Stimulated activated CD8-positive, alpha-beta memory T cell treated with anti-CD3 and anti-CD28 coated beads, Interleukin-7, amount 100 ng/mL, for 4 hours (primary cell): ENCODE data around the gene PDE2A.

ENCODE experiments used
- DNase-seq, 2 donors: peaks; one replicate each; pipeline ENCODE4 v3.0.0-alpha.2; 2020; ENCODE audit warnings: low read depth in 2 of 2

The PDE2A gene

DNA sequence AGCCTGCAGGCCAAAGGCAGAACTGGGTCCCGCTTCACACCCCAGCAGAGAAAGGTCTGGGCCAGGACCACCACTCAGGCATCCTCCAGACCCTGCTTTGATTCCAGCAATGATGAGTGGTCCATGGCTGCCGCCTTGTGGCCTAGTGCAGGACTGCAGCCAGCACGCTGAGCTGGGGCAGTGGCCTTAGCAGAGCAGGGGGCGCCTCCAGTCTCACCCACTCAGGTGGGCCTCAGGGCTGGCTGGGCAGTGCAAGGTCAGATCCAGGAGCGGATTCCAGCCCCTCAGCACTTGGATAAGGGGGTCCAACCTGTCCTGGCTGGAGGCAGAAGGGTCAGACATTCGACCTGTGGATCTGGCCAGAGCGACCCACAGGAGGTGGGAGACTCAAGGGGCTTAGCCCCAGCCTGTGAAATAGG is 9.6 kb upstream of the PDE2A start:
- peak; percentile 31 to 41 for DNase-seq

DNA sequence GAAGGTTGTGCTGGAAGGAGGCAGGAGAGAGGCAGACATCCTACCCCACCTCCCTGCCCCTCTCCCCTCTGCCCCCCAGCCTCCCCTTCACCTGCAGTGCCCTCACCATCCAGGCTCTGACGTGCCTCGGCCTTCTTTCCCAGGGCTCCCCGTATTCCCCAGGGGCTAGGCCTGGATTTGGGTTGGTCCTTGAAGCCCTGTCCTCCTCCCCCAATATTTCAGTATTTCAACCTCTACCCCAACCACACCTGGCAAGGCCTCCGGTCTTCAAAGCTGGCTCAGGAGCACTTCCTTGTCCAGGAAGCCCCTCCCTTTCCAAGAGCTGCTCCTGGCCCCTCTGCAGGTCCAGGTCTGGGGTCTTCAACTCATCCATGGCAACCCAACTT is 8.6 kb upstream of the PDE2A start:
- no peak for DNase-seq

DNA sequence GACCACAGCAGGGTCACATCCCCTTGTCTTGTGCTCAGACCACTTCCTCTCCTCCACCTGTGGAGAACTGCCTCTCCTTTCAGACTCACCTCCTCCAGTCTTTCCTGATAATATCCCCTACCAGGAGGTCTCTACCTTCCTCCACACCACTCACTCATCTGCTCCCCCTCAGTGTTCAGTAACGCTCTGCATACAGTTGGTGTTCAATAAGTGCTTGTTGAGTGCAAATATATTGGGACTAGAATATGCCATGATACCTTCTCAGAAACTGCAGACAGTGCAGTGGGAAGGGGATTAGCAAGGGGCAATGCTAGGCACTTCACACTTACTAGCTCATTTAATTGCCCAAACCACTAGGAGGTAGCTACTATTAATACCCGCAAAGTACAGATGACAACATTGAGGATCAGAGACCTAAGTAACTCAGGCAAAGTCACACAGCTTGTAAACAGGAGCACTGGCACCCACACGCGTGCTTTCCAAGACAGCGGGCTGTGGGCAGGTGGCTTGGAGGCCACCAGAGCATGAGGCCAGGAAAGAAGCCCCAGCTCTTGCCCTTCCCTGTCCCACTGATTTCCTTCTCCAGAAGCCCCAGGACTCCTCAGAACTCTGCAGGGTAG is 8.1 kb upstream of the PDE2A start:
- no peak for DNase-seq

DNA sequence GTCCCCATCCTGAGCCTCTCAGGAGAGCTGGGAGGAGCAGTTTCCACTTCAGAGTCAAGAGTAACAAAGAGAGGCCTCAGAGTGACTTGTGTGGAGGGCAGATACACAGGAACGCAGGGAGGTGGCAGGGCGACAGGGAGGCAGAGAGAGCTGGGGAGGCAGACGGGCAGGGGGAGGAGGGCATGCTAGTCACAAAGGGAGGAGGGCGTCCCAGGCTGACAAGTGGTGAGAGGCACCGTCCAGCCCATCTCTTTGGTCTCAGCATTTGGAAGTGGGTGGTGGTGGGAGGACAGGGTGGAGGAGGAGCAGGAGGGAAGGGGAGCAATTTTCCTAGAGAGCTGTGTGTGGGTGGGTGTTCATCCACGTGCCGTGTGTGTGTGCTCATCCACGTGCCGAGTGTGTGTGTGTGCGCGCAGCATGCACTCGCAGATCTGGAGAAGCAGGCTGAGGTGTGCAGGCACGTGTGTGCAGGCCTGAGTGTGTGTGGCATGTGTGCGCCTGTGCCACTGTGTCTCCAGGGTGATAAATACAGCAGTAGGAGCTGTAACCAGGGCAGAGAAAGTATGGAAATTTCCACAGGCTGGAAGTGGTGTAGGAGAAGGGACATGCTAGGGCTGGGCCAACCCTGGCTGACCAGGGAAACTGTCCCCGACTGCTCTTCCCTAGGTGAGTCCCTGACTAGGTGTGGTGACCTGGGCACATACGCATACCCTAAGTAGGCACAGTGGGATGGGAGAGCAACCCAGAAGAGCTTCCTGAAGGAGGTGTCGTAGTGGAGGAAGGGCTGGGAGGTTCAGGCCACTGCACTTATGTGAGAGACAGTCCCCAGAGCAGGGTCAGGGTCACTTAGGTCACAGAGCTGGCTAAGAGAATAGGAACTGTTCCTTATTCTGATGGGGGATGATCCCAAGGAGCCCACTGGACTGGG is 7.3 kb upstream of the PDE2A start:
- no peak for DNase-seq

DNA sequence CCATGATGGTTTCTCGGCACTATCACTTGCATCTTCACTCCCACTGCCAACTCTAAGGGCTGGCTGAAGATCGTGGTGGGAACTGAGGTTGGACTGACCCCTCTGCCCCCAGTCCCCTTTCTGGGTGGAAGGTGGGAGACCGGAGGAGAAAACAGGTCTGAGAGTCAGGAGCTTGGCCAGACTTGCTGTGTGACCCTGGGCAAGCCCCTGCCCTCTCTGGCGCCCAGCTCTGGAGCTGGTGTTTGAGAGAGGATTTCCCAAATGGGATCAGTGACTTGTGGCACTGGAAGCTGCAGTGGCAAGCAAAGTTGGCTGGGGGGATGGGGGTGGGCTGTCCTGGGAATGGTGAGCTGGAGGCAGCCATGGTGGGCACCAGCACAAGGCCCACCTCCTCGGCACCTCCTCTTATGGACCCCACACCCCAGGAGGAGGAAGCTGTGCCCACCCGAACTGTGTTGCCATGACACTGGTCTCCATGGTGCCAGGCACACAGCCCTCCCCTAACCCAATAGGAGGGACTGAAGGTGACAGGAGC is 6.5 kb upstream of the PDE2A start:
- DNase-seq: no peak

DNA sequence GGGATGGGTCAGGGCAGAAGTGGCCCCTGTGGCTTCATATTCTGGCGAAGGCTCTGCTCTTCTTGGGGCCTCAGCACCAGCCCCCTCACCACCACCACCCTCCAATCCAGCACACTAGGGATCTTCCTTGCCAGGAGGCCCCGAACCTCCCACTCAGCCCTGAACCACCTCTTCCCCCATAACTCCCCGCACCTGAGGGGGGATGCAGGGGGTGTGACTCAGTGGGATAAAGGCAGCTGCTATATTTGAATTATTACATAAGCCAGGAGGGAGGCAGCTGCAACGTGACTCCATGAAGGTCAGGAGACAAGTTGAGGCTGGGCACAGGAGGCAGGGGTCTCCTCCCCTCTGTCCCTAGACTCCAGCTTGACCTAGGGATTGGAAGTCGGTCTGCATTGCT is 5.6 kb upstream of the PDE2A start:
- DNase-seq: no peak

DNA sequence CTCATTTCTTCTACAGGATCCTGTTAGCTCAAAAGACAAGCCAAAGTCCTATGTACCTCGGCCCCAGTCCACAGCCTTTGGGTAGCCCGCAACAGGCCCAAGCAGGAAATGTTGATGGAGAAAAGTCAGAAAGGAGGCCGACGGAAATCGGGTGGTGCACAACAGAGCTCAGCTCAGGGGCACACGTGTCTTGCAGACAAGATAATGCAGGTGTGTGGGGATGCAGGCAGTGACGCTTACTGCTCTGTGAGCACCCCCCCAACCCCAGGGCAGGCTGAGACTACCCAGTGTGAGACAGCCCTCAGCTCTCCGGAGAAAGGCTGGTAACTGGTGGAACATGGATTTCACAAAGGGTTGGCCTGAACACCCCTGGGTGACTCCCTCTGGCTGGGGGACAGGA is 4.3 kb upstream of the PDE2A start:
- DNase-seq: no peak

DNA sequence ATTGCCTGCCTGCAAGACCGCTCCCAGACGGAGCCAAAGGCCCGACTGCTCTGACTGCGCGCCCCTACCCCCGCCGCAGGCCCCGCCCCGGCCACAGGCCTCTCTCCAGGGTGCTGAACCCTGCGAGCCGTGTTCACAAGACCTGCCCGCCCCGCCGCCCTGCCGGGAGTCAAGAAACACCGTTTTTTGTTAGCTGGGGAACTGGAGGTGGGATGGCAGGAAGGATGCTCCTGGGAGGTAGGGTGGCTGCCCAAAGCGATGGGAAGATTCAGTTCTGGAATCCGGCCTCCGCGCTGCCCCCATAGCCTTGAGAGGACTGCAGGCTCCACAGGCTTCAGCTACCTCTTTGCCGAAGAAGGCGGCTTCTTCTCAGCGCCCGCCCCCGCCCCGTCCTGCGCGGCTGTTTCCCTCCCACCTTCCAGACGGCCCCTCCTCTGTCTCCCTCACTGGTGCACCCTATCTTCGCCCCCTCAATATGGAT is 2.7 kb upstream of the PDE2A start:
- DNase-seq: peak in 1 of 2 donors; percentile 40

DNA sequence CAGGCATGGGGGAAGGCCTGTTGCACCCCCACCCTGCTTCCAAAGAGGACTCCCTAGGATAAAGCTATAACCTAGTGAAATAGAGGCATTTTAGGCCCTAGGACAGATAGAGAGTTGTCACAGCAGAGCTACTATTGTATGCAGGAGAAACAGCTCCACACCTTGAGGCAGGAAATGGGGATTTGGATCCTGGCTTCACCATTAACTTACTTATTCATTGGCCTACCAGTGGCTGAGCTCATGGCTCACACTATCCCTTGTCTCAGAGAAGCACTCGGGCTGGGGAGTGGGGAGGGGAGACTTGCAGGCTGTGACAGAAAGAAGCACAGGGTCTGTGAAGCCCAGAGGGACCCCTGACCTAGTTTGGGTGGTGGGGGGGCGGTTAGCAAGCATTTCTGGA is 999 bp upstream of the PDE2A start:
- no peak for DNase-seq

DNA sequence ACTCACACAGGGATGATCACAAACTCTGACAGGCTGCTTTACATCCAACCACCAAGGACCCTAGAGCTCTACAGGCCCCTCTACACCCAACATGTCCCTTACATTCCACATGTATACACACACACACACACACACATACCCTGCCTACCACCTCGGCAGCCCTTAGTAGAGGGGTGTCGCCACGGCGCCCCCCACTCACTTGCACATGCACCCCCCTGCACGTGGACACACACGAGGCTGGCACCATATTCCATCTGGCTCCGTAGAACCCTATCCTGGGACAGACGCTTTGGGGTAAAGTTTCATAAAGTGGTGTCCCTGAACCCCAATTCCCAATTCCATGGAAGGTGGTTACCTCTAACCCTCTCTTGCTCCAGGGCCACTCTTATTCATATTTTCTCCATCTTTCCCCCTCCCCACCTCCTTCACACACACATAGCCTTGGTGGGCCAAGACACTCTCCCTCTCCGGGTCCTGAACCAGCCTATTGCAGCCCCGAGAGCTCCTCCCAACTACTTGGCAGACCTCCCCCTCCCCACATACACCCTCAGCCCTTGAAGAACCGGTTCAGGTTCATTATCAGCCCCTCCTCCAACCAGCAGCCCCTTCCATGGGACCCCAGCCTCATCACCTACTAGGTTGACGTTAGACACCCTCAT is 809 bp downstream of the PDE2A start:
- DNase-seq: no peak

DNA sequence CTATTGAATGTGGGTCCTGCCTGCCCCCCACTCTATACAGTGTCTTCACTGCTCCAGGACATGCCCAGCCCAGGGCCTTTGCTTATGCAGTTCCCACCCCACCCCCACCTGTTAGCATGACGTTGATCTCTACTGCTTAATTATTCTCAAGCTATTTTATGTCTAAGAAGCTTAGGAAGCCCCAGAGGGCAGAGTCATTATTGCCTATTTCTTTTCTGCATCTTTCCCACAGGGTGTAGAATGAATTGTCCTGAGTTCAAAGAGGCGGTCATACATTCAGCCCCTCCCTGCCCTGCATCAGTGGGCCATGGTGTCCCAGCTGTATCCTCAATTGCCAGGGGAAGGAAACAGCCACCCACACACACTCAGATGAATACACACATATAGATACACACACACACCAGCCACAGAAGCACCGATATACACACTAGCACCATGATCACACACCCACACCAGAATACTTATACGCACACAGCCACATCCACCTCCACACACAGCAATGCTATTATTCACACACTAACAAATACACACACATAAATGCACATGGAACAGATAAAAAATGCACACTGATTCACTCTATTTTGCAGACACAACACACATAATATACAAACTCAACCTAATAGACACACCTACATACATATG is 1.5 kb downstream of the PDE2A start:
- DNase-seq: no peak

DNA sequence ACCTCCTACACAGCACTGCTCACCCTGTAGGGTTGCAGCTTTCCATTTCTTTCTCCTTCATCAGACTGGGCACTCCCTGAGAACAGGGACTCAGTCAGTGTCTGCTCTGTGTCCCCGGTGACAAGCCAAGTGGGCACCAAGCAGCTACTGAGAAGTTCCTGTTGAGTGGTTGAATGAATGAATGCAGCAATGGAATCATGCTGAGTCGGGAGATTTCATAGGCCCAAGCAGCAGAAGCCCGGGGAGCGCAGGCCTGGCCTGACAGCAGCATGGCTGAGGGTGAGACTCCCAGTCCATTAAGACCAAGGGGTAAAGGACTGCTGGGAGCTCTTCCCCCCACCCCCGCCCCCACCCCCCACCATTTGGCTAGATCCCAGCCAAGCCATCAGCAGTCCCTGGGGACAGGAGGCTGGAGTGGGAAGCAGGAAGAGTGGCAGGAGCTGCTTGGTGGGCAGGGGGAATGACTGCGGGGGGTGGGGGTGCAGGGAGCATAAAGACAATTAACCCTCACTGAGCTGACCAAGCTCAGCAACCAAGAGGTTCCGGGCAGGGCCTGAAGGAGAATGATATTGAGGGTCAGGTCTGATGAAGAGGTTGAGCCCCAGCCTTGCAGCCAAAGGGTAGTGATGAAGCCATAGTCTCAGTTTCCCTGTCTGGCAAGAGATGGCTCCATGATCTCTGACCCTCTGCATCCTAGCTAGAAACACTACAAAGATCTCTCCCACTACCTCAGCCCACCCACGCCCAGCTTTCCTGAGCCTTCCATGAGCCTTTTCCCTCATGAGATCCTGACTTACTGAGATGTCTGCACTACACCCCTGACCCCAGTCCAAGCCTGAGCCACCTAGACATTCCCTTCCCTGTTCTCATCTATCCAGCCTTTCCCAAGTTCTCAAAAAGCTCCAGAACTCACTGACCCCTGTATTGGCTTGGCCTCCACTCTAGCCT is 2.8 kb downstream of the PDE2A start:
- DNase-seq: no peak

DNA sequence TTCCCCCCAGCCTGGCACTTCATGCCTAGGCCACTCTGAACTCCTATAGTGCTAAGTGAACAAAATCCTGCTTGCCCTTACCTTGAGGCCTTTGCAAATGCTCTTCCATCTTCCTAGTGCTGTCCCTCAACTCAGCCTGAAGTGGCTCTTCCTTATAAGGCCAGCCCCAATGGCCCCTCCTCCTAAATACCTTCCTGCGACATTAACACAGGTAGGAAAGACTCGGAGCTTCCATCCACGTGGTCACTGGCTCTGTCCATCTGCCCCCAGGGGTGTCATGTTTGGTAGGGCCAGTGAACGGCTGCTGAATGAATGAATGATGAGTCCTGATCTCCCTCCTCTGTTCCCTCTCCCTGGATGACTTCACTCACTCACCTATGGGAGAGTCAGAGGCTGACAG is 4.2 kb downstream of the PDE2A start:
- DNase-seq: no peak

DNA sequence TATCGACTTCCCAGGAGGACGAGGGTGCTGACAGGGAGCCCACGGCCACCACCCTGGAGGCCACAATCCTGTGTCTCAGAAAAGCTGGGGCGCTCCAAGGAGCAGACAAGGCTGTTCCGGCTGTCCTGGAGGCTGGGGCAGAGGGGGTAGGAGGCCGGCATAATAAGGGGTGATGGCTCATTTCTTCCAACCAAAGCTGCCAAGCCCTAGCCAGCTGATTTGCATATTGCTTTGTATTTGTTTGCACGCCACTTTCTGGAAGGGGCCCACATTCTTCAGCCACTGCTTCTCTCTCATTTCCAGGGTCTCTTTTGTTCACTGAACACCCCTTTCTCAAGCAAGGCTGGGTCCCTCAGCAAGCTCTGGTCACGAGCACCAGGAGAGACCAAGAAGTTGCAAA is 4.7 kb downstream of the PDE2A start:
- DNase-seq: no peak

DNA sequence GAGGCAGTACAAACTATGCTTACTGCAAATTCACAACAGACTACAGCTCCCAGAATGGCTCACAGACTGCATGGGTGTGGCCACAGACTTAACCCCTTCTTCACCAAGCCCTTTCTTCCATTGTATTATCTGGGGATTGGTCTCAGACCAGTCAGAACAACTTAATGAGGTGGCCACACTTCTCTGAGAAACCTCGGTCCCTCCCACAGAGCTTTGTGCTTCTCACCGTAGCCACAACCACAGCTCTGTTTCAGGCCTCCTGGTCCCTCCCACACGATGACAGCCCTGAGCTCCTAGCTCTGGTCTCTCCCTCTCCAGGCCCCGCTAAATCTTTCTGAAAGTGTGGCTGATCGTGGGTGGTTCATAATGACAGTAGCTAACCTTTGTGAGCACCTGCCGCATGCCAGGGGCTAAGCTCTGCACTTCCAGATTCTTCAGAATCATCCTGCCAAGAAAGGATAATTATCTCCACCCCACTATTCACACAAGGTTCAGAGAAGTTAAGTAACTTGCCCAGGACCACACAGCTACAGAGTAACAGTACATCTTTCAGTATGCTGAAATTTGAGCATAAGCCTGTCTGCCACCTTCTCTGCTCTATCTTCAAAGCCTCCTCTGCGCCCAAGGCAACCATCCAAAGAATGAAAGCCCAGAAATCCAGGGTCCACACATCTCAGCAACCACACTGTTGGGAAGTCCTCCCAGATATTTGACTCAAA is 5.4 kb downstream of the PDE2A start:
- DNase-seq: no peak

DNA sequence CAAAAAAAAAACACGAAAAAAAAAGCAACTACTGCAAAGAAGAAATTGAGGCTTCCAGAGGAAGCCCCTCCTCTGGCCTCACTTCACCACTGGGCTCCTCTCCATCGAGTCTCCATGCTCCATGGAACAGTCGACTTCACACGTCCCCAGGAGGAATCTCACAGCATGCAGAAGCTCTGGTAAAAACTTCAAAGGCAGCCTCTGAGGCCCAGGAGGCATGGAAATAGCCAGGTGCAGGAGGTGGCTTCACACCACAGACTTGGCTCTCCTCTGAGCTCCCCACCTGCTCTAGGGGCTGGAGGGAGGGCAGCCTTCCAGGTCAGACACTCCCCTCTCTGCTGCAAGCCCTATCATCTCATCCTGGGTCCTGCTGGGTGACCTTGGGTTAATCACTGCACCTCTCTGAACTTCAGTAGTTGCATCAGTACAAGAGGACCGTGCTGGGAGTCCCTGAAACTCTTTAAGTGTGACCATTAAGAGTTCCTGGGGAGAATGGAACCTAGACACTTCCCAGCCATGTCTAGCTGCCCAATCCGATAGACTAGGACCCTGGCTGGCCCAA is 8.2 kb downstream of the PDE2A start:
- no peak for DNase-seq

DNA sequence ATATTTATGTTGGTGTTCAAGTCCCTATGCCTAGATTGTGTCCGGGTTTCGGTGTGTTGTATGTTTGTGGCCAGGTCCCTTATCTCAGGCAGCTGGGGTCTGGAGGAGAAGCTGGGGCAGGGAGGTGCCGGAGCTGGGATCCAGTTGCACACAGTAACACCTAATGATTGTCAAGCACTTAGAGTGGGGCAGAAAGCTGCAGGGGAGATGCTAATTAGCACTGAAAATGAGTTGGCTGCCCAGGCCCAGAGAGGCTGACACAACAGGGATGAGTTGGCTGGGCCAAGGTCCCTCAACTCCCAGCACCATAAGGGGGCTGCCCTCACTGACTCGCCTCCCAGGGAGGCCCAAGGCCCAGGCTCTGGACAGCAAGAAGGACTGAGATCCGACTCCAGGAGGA is 12.2 kb downstream of the PDE2A start:
- DNase-seq: no peak

DNA sequence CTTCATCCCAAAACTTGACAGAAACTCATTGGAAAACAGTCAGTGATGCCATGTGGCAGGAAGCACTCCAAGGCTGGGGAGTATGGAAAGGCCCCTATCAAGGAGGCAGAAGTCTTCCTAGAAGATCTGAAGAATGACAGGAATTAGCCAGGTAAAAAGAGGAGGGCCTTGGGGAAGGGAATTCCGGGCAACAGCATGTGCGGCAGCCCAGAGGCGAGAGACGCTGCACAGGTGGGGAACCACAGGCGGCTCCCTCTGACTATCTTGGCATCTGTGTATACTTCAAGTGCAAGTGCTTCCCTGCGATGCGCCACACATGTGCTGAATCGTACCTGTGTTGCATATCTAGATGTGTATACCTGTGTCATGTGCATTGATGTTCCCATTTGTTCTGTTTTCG is 12.7 kb downstream of the PDE2A start:
- DNase-seq: no peak

DNA sequence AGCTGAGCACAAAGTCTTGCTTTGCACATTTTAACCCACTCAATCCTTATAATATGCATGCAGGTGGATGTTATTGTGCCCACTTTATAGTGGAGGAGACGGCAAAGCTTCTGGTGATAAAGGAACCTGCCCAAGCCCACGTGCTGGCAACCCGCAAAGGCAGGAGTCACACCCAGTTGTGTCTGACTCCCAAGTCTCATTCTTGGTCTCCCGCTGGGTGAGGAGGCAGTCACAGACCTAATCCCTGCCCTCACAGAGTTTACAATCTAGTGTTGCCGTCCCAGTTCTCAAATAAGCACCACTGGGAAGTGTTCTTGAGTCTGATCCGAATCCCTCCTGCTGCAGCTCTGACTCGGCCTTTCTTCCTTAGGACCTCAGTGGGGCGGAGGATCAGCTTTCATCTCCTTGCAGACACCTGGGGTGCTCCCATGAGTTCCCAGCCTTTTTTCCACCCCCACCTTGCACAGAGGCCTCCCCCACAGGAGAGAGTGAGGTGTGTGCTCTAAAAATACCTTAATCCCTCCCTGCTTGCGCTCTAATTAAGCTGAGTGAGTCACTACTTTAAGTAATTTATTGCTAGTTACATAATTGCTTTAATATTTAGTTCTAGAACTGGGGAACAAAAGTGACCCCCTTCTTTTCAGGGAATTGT is 15.1 kb downstream of the PDE2A start:
- no peak for DNase-seq
